Measurements from ENCODE around the gene SLC47A2.

The SLC47A2 gene

GRCh38 chr17:19664136-19664820, 52.1 kb downstream of the SLC47A2 start:
- DNase-seq: no peak

GRCh38 chr17:19663097-19663496, 53.3 kb downstream of the SLC47A2 start:
- no peak for DNase-seq

- DNase-seq: no peak
Measured at GRCh38 chr17:19661121-19661520, 55.3 kb downstream of the SLC47A2 start.

- no peak for DNase-seq
Measured at GRCh38 chr17:19660219-19660870, 56.0 kb downstream of the SLC47A2 start.

GRCh38 chr17:19659366-19660177, 56.8 kb downstream of the SLC47A2 start:
- no peak for DNase-seq

- DNase-seq: no peak
Measured at GRCh38 chr17:19656851-19657581, 59.4 kb downstream of the SLC47A2 start.

GRCh38 chr17:19656336-19656735, 60.0 kb downstream of the SLC47A2 start:
- no peak for DNase-seq

GRCh38 chr17:19654896-19655295, 61.5 kb downstream of the SLC47A2 start:
- DNase-seq: no peak

- no peak for DNase-seq
Measured at GRCh38 chr17:19654342-19654886, 62.0 kb downstream of the SLC47A2 start.

- no peak for DNase-seq
Measured at GRCh38 chr17:19652595-19652994, 63.8 kb downstream of the SLC47A2 start.

GRCh38 chr17:19651451-19652238, 64.7 kb downstream of the SLC47A2 start:
- no peak for DNase-seq

GRCh38 chr17:19650826-19651225, 65.6 kb downstream of the SLC47A2 start:
- DNase-seq: no peak

GRCh38 chr17:19649274-19649541, 67.2 kb downstream of the SLC47A2 start:
- DNase-seq: no peak

- peak; percentile 90 for DNase-seq
Measured at GRCh38 chr17:19648475-19649273, 67.7 kb downstream of the SLC47A2 start, which contains the start of gene ALDH3A2. TSS of gene ALDH3A2 (plus strand) at chr17:19648751. CDS start at chr17:19648972, 221 bp downstream.

- peak; percentile 61 for DNase-seq
Measured at GRCh38 chr17:19647697-19648474, 68.5 kb downstream of the SLC47A2 start.

GRCh38 chr17:19646788-19647696, 69.3 kb downstream of the SLC47A2 start:
- peak; percentile 34 for DNase-seq

- DNase-seq: peak; percentile 60
Measured at GRCh38 chr17:19645734-19646201, 70.6 kb downstream of the SLC47A2 start.

GRCh38 chr17:19644493-19645210, 71.7 kb downstream of the SLC47A2 start:
- DNase-seq: no peak

All from OCI-M1 (cell line).